VCaP (cell line): ENCODE results near the gene DNTT.
A peak's percentile ranks its signal among the peaks of the same experiment; 100 is the strongest.

ENCODE experiments used
- H3K27ac ChIP-seq: fragments of 450-650 bp; 2 replicates; pipeline ENCODE4 v1.5.1; 2017
- TF ChIP-seq, protein P1 (sequence below): fragments of 450-650 bp; conservative IDR thresholded peaks from 2 replicates; pipeline ENCODE4 v1.5.1; 2017; ENCODE audit warnings: mild to moderate bottlenecking, moderate library complexity

DNTT gene

DNA sequence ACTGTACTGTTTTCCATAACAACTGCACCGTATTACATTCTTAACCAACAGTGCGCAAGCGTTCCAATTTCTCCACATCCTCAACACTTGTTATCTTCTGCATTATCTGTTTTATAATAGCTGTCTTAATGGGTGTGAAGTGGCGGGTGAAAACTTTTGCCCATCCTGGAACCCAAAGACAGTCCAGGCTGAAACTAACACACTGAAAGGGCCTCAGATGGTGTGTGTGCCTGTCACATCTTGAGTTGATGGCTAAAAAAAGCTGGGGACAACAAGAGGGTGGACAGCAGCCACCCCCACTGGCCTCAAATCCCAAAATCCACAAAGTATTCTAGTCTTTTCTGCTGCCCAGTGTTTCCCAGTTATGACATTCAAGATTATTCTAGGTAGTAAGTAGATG lies 35.1 kb downstream of the DNTT start:
- no peak overlapping the region for H3K27ac ChIP-seq
- TF ChIP-seq, protein P1, sequence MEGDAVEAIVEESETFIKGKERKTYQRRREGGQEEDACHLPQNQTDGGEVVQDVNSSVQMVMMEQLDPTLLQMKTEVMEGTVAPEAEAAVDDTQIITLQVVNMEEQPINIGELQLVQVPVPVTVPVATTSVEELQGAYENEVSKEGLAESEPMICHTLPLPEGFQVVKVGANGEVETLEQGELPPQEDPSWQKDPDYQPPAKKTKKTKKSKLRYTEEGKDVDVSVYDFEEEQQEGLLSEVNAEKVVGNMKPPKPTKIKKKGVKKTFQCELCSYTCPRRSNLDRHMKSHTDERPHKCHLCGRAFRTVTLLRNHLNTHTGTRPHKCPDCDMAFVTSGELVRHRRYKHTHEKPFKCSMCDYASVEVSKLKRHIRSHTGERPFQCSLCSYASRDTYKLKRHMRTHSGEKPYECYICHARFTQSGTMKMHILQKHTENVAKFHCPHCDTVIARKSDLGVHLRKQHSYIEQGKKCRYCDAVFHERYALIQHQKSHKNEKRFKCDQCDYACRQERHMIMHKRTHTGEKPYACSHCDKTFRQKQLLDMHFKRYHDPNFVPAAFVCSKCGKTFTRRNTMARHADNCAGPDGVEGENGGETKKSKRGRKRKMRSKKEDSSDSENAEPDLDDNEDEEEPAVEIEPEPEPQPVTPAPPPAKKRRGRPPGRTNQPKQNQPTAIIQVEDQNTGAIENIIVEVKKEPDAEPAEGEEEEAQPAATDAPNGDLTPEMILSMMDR = no peak

DNA sequence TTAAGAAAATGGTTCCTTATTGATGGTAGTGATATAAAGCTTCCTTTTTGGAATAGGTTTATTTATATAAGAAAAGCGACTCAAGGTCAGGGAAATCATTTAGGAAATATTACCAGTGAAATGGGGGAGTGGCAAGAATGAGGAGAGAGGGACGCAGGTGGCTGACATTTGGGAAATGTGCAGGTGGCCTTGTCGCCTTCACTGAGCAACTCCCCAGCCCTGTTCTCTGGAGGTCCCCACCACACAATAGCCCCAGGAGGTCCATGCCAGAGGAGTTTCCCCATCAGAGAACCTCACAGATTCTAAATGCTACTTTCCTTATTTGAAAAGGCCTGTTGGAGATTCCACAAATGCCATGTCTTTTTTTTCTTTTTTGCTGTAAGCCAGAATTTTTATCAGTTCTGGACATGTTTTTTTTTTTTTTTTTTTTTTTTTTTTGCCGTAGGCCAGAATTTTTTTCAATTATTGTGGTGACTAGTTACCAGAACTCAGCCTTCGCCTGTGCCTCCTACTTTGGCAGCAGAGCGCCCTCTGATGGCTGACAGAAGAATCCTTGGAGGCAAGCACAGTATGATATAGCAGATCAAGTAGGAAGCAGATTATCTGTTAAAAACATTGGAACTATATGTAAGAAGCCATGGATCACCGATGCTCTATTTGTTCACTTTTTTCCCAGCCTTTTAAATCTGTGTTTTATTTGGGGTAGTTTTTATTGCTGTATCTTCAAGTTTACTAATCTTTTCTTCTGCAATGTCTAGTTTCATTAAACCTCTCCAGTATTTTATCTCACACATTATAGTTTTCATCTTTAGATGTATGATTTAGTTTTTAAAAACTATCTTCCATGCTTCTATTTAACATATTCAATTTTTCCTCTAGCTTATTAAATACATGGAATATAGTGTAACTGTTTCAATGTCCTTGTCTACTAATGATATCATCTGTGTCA lies 36.0 kb downstream of the DNTT start:
- H3K27ac ChIP-seq = no peak overlapping the region
- TF ChIP-seq, protein P1 = peak; percentile 87

DNA sequence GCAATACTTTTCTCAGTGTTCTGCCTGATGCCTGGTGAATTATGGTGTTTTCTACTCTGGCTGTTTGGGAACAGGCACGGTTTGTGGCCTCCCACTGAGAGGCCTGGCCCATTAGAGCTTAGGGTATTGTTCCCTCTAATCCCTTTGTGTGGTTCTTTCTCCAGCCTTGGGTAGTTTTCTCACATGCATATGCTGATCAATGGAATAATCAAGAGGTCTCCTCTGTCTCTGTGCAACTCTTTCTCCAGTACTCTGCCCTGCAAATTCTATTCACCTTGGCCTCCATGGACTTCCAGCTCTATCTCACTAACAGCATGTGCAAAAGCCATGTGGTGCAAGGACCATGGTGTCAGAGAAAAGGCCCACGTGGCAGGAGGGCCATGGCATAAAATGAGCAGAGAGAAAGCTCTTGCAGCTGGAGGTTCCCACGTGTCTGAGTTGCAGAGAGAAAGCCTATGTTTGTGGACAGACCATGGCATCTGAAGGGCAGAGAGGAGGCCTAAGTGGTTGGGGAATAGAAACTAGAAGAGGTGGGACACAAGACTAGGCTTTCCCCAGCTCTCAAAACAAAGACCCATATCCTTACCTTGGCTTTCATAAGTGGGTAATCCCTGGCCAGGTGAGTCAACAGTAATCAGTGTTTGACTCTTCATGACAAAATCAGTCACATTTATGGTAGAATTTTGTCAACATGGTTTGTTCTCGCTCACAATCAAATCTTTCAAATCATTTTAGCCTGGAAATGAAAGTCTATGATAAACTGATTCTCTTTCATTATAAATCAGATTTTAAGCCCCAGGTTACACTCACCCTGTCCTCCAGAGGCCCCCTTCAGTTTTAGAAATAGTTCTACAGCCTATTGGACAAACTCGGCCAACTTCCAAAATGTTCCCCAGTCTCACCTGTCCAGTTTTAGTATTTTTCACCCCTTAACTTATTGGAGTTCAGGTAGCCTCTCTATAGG lies 37.3 kb downstream of the DNTT start:
- TF ChIP-seq, protein P1 = no peak
- H3K27ac ChIP-seq = no peak overlapping the region

DNA sequence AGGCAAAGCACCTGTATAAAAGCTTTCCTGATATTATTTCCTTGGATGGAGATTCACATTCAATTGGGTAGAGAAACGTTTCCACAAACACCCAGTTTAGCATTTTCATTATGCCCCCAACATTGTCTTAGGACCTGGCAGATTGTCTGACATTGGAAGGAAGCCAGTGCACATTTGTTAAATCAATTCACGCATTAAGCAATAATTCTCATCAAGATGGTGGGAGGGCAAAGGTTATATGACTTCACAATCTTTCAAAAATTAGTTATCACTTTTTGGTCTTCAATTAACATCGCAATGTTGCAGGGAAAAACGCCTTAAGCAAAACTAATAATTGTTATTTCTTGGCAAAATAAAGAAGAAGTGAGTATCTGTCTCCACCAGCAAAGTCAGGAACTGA lies 38.2 kb downstream of the DNTT start:
- no peak overlapping the region for H3K27ac ChIP-seq
- TF ChIP-seq, protein P1 = no peak

DNA sequence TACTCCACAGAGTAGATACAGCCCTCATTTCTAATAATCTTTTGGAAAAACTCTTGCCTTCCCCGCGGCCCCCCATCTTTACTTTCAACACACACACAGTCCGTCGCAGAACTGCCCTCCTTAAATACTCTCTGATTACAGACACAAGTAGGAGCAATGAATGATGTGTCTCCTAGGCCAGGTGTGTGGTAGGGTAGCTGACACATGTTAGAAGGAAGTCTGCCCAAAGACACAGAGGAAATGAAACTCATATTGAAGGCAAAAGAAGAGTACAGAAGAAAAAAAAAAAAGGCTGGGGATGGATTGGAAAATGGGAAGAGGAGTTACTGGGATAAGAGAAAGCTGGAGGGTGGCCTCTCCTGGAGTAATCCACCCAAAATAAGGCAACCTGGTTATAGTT lies 39.9 kb downstream of the DNTT start:
- TF ChIP-seq, protein P1 = no peak
- H3K27ac ChIP-seq = no peak overlapping the region

DNA sequence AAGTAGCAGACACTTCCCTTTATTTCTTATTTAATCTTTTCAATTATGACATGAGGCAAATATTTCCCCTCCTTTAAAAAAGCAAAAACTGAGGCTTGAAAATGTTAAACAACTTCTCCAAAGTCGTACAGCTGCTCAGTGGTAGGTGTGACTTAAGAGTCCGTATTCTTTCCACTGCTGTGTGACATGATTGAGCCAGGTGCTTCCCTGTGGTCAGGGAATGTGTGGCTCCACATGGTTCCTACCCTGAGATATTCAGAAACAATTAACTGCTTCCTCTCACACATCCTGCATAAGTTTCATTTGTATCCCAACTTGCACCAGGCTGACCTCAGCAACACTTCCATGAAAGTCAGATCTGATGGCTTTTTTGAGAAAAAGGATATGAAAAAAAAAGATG lies 41.0 kb downstream of the DNTT start:
- no peak overlapping the region for H3K27ac ChIP-seq
- TF ChIP-seq, protein P1 = no peak

DNA sequence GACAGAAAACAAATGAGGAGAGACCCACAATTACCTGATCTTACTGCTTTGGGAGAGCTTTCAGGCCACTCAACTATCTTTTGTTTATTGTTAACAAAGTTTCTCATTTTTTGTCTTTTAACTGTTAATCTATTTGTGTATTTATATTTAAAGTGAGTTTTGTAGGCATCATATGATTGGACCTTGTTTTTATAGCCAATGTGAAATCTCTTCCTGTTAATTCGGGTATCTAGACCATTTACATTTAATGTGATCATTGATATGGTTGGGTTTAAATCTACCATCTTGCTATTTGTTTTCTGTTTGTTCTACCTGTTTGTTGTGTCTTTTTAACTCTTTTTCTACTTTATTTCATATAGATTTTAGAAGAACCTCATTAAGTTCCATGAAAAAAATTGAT lies 42.1 kb downstream of the DNTT start:
- H3K27ac ChIP-seq = no peak overlapping the region
- TF ChIP-seq, protein P1 = no peak
